NCI-H1105 treated with DMSO at 0.1 percent for 48 hours (cell line): ENCODE results near the gene CYTH4.

Source experiments
- DNase-seq: peaks from one replicate; lab custom pipeline; 2025; lab: John Stamatoyannopoulos, UW

Gene CYTH4

DNA sequence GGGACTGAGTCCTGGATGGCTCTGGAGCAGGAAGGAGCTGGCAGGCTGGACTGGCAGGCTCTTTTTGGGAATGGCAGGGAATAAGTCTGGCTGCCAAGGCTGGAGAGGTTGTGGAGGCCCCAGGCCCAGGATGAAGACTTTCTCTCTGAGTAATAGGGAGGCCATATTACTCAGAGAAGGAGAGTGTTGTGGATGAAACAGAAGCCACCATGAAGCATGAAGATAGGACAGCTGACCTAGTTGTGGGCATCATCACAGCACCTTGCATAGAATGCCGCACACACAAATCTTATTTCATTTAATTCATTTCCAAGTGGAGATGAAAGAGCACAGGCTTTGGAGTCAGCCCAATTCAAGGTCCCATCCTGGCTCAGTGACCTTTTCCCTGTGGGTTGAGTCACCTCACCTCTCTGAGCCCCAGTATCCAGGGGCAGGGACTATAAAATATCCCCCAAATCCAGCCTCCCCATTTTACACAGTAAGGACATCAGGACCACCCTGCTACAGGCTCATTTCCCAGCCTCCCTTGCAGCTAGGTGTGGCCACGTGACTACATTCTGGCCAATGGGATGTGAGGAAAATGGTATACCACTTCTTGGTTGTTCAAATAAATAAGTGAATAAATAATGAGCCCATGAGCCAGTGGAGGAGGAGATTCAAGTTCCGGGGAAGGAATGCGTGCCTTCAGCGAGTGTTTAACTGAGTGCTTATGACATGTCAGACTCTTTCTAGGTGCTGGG is 9.4 kb downstream of the CYTH4 start:
- DNase-seq, result no peak

DNA sequence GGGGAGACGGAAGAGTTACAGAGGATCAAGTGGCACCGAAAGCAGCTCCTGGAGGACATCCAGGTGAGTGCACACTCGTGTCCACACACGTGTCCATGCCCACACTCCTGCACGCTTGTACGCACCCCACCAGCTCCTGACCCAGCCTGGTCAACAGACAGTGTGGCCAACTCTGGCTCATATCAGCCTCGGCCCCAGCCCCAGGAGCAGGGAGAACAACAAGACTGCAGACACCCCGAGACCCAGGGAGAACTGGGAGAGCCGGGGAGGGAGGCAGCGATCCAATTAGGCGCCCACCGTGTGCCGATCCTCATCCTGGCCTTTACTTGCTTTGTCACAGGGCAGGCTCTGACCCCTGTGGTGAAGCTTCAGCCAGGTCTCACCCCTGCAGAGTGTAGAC is 10.3 kb downstream of the CYTH4 start:
- DNase-seq, result no peak

DNA sequence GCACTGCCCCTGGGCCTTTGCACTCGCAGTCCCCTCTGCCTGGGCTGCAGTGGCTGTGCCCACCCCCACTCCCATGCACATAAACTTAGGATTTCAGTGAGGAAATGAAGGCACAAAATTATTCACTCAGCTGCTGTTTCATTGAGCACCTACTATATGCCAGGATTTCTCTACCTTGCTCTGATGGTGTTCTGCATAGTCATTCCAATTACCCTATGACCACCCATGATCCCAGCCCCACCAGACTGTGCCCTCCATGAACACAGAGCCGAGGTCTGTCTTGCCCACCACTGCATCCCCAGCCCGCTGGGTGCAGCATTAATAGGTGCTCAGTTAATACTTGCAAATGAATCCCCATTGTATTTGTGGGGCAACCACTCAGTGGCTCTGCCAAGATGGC is 10.9 kb downstream of the CYTH4 start:
- no peak for DNase-seq

DNA sequence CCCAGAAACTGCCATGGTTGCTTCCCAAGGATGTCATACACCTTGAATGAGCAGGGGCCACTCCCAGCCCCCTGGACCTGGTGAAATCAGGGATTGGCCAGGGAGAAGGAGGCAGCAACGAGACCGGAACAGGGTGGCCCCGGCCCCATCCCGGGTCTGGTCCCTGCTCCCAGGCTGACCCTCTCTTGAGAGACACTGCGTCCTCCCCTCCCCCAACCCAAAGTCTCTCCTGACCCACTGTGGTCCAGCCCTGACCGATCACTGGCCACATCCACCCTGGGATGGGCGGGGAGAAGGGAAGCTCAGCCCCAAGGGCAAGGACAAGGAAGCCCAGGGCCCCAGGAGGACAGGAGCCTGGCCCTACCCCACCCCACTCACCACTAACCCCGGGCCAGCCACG is 12.4 kb downstream of the CYTH4 start:
- no peak for DNase-seq

DNA sequence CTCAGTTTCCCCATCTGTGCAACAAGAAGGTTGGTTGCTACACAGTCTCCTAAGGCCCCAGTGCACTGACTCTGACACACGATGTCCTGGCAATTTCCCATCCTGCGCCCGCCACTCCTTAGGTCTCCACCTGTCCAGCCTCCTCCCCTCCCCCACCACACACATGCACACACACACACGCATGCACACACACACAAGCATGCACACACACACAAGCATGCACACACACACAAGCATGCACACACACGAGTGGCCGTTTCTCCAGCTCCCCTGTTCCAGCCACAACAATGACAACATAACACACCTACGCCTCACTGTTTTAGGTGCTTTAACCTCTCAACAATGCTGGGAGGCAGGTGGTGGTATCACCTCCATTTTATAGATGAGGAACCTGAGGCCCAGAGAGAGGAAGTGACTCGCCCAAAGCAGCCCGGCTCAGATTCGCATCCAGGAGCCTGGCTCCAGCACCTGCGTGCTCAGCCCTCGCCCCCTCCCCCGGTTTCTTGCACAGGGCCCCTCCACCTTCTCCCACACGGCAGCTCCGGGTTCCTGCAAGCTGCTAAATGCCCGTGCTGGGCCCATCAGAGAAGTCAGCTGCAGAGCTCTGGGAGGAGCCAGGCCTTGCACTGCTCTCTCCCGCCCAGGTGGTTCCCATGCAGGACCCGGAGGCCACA is 13.0 kb downstream of the CYTH4 start:
- DNase-seq, result no peak

DNA sequence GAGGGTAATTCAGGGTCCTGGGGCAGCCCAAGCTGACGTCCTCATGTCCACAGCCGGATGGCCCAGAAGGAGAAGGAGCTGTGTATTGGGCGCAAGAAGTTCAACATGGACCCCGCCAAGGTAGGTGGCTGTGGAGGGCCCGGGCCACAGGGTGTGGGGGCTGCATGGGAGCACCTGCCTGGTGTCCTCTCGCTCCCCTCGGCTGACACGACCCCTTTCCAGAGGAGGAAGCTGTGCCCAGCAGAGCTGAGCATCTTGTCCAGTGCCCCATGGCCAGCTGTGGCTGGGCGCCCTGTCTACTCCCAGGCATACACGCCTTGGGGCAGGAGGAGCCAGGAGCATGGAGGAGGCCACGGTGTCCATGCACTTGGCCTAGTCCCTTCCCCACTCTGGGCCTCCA is 13.6 kb downstream of the CYTH4 start:
- no peak for DNase-seq

DNA sequence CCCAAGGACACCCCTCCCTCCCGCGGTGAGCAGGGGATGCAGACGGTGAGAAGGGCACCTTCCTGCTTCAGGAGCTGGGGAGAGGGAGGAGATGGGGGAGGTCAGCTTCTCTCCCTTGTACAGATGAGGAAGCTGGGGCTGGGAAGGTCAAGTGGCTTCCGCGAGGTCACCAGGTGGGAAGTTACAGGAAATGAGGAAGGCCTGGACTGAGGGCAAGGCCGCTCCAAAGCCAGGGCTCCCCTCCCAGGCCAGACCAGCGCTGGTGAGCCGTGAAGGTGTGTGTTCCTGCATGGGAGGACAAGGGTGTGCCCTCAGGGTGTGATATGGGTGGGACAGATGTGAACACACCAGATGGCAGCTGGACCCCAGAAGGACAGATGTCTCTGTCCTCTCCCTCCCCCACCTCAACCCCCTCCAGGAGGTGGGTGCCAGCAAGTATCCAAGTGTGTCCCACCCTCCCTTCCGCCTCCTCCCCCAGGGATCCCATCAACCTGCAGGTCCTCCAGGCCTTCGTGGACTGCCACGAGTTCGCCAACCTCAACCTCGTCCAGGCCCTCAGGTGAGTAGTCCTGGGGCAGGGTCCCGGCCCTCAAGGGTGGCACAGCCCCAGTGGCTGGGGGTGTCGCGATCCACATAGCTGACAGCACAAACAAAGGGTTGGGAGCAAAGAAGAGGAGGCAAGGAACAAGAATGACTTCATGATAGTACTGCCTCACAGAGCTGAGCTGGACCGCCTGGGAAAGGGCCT is 16.6 kb downstream of the CYTH4 start:
- DNase-seq, result no peak

DNA sequence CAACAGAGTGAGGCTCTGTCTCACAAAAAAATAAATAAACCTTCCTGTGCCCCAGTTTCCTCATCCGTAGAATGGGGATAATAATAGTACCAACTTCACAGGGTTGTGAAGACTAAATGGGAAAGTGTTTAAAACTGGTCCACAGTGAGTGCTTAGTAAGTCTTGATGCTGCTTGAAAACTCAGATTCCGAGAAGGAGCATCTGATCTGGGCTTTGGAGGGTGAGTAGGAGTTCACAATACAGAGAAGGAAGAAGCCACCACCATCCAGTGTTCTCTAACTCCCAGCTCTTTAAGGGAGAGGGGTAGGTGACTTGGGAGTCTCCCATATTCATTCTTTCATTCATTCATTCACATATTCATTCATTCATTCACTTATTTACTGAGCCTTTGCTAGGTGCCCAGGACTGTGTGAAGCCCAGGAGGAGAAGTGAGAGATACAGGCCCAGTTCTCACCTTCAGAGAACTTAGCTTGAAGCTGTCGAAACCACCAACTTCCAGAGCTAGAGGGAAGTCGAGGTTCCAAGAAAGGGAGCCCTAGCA is 17.7 kb downstream of the CYTH4 start:
- no peak for DNase-seq

DNA sequence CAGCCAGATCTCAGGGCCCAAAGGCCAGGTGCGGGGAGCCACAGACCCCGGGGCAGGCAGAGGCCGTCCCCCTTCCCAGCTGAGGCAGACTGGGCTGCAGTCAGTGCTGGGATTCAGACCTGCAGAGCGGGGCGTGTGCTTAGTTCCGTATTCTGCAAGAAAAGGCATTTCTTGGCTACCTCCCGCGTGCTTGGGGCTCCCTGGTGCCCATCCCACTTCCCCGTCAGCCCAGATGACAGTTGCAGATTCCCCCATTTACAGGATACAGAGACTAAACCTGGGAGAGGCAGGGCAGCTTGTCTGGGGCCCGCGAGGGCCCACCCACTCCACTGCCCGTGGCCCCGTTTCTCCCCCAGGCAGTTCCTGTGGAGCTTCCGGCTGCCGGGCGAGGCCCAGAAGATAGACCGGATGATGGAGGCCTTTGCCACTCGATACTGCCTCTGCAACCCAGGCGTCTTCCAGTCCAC is 18.3 kb downstream of the CYTH4 start:
- DNase-seq, result no peak

DNA sequence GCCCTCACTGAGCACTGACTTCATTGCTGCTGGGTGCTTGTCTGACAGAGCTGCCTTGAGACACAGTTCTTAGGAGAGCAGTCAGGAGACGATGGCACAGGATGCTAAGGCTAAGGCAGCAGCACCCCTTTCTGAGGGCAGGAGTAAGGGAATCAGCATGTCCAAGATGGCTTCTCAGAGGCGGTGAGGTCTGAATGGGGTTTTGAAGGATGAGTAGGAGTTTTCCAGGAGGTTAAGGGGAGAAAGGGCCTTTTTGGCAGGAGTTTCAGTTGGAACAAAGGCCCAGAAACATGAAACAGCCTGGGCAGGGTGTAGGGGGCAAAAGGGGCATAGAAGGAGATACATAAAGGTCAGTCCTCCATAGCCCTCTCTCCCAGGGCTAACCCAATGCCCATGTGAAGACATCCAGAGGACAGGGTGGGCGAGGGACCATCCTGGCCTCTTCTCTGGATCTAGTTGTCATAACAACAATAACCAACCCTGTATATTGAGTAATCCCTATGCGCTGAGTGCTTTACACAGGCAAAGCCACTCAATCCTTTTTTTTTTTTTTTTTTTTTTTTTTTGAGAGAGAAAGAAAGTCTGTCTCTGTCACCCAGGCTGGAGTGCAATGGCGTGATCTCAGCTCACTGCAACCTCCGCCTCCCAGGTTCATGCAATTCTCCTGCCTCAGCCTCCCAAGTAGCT is 19.0 kb downstream of the CYTH4 start:
- DNase-seq, result no peak

DNA sequence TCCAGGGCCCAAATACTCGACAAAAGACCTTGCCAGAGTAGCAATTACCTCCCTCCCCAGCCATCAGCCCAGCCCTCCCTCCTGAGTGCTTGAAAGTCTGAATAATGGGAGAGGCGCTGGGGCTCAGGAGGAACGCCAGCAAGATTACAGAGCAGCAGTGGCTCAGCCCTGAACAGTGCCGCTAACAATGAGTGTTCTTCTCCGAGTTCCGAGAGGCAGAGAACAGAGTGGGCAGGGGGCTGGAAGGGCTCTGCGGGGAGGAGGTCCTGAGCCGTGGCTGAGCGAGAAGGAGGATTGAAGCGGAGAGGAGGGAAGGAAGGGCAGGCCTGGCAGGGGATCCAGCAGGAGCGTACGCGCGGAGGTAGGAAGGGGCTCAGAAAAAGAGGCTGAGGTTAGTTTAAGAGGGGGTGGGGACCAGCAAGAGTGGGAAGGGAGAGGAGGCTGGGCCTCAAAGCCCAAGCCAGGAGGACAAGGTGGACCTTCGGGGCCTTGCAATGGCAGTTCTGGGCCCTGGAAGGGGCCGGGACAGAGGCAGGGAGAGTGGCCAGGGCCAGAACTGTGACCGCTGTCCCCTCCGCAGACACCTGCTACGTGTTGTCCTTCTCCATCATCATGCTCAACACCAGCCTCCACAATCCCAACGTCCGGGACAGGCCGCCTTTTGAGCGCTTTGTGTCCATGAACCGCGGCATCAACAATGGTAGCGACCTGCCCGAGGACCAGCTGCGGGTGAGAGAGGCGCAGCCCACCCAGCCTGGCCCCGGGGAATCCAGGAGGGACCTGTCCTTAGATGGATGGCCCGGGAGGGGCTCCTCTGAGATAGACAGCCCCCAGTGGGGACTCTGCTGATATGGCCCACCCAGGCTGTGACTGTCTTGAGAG is 20.6 kb downstream of the CYTH4 start:
- no peak for DNase-seq

DNA sequence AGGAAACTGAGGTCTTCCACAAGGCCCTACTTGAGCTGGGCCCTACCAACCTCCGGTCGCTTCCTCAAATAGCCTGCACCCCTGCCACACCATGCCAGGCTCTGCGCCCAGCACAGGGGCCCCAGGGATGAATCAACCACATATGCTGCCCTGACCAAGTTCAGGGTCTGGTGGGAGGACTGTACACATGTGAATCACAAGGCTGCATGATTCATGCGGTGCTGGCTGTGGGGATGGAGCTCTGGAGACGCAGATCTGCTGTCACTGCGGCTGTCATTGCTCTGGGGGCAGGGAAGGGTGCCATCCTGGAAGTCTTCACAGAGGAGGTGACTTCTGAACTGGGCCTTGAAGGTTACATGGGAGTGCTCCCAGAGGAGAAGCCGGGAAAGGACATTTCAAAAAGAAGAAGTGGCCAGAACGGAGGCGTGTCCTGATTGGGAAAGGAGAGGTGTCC is 21.5 kb downstream of the CYTH4 start:
- no peak for DNase-seq

DNA sequence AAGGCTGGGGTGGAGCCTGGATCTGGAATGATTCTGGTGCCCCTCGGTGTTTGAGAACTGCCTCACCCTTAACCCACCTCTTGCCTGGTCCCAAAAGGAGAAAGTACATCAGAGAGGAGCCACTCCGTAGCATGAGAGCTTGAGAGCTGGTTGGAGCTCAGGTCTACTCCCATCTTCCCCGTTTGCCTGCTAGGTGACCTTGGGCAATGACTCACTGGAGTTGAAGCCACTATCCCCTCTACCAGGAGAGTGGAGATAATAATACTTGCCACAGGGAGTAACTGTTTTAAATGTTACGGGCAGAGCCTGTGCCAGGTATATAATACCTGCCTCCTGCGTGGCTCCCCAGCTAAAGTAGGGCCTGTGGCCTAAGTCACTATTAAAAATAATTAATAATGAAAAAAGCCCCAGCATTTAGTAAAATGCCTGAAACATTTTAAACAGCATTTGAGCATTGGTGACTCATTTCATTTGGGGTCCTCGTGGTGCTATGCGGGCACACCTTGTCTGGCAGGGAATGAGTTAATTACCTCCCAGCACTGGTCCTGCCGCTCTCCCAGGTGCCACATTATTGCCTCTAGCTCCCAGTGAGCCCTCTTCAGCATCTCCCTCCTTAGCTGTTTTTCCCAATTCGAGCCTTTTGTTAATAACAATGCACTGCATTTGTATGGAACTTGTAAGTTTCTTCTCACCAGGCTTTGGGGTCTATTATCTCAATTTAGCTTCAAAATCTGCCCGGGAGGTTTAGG is 22.5 kb downstream of the CYTH4 start:
- DNase-seq, result no peak

DNA sequence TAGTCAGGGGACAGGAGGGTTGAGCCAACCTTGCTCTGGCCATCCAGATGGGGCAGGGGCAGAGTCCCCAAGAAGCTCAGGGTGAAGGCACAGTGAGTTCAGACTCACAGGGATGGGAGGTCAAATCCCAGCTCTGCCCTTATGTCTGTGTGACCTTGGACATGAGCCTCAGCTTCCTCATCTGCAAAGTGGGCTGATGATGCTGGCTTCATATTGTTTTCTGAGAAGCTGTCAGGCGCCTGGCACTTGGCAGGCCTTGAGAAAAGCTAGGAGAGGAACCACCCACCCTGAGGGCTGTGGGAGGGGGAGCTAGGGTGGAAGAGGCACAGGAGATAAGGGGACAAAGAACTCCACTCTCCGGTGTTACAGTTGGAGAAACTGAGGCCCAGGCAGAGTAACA is 23.6 kb downstream of the CYTH4 start:
- no peak for DNase-seq

DNA sequence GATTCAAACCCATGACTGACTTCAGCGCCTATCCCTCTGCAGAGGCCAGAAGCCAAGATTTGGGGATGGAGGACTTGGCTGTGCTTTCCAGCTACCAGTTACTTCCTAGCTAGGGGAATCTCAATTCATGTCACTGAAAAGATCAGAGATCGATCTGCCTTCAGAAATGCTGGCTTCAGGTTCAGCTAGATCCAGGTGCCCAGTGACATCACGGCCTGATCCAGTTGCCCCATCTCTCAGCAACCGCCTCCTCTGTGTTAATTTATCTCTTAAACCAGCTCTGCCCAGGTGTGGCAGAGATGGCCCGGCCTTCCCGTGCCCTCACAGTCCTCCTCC is 24.2 kb downstream of the CYTH4 start:
- DNase-seq, result no peak

DNA sequence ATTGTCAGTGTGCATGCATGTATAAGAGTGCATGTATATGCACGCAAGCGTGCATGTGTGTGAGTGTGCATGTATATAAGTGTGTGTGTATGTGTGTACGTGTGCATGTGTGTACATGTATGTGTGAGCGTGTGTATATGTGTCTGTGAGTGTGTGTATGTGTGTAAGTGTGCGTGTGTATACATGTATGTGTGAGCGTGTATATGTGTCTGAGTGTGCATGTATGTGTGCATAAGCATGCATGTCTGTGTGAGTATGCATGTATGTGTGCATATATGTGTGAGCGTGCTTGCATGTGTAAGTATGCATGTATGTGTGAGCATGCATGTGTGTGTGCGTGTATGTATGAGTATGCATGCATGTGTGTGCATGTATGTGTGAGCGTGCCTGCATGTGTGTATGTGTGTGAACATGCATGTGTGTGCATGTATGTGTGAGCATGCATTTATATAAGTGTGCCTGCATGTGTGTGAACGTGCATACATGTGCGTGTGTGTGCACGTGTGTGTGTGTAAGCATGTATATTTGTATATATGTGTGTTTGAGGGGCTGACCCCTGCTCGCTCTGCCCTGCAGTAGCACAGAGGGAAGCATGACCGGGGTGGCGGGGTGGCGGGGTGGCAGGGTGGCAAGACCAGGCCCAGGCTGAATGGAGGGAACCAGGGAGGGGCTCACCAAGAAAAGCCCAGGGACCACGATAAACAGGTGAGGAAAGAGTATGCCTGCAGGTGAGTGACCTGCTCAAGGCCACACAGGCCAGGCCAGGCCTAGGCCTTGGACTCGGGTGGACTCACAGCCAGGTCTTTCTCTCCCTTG is 26.3 kb downstream of the CYTH4 start:
- no peak for DNase-seq

DNA sequence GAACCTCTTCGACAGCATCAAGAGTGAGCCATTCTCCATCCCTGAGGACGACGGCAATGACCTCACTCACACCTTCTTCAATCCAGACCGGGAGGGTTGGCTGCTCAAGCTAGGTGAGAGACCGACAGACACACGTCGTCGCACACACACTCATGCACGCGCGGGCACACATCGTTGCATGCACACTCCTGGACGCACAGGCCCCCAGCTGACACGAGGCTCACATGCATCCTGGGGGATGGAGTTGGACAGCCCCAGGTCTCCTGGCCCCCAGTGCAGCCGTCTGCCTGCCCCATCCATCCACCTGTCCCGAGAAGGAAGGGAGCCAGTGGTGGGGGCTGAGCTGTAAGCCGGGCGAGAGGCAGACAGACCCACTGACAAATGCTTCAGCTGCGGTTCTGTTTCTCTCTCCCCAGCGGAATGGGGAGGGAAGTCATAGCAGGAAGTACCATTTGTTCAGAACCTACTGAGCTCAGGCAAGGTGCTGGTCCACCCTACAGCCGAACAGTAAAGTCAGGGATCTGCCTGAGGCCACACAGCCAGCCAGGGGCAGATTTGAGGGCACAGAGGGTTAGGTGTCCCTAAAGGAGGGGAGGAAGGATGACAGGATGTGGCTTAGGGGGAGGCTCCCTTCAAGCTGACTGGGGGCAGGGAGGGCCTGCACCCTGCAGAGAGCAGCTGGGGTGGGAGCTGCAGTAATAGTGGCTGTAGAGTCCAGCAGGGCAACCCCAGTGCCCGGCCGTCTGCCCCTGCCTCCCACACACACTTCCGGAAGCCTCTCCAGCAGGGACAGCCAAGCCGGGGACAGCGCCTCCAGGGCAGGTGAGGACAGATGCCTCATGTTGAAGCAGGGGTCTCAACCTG is 27.1 kb downstream of the CYTH4 start:
- DNase-seq, result no peak

DNA sequence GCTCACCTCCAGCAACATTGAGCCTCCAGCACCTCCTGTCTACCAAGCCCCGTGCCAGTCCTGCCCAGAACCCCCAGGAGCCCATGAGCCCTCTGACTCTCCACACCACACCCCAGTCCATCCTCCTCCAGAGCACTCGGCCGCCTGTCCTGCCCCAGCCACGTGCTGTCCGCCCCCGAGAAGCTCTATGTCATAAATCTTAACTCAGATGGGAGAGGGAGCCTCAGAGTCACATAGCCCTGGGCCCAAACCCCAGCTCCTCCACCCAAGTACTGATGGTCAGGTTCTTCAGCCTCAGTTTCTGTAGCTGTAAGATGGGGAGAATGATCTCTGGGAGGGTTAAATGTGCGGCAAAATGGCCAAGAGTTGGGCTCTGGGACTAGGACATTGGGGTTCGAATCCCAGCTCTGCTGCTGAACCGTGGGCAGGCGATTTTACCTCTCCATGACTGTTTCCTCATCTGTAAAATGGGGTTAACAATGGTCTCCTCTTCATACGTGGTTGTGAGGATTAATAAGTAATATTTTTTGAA is 27.8 kb downstream of the CYTH4 start:
- no peak for DNase-seq
